ENCODE data around the gene CLOCK.

CLOCK gene

DNA sequence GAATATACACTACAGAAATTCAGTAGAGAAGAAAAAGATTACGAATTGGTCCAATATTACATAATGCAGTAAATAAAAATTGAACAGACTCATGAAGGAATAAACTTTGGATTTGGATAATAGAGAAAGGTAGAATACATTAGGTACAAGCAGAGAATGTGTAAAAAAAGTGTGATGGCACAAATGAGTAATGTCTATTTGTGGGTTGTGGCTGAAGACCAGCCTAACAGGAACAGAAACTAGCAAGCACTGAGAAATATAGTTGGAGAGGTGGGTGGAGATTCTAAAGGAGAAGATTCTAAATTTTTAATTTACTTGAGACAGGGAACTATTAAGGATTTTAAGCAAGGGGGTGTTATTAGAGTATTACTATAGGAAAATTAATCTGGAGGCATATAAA is 15.2 kb upstream of the CLOCK start:
- CTCF ChIA-PET, result no interaction called here
- no peaks in the 10 kb centered on the region for H3K36me3 ChIP-seq (ENCODE audit: control insufficient read depth in 2 of 2, insufficient read depth in 1 of 2, low read length in 2 of 2)
- H3K4me3 ChIP-seq (ENCODE audit: low read depth, low read length), result no peak overlapping the region
- no peaks in the 10 kb centered on the region for H3K4me1 ChIP-seq (ENCODE audit: control insufficient read depth, insufficient read depth, low read length)
- POLR2A ChIA-PET, result no interaction called here
- no peak overlapping the region for H3K27ac ChIP-seq (ENCODE audit: extremely low read depth, low read depth, low read length)
- no peaks in the 10 kb centered on the region for H3K9me3 ChIP-seq (ENCODE audit: control insufficient read depth, insufficient read depth, low read depth, low read length)
- TF ChIP-seq ZNF571 (tag by site-specific recombination; IDR thresholded peaks at IDR 0.05) (no peak), ZNF521 (tag by site-specific recombination; IDR thresholded peaks at IDR 0.05) (no peak), ZNF501 (tag by site-specific recombination; IDR thresholded peaks at IDR 0.05) (no peak), ZFP69B (tag by site-specific recombination; IDR thresholded peaks at IDR 0.05) (no peak), ZNF433 (tag by site-specific recombination; IDR thresholded peaks at IDR 0.05; ENCODE audit: low read depth) (no peak), HOXD13 (CRISPR knock-in tag; IDR thresholded peaks at IDR 0.05; ENCODE audit: borderline replicate concordance) (no peak), ZSCAN16 (tag by site-specific recombination; IDR thresholded peaks at IDR 0.05) (no peak), RBAK (tag by site-specific recombination; IDR thresholded peaks at IDR 0.05) (no peak), ZNF155 (tag by site-specific recombination; IDR thresholded peaks at IDR 0.05) (no peak), ZNF202 (tag by site-specific recombination; IDR thresholded peaks at IDR 0.05; ENCODE audit: borderline replicate concordance) (no peak), TRIM28 (IDR thresholded peaks at IDR 0.05; ENCODE audit: borderline replicate concordance, low read length) (no peak)
- TF ChIP-seq, protein P1, sequence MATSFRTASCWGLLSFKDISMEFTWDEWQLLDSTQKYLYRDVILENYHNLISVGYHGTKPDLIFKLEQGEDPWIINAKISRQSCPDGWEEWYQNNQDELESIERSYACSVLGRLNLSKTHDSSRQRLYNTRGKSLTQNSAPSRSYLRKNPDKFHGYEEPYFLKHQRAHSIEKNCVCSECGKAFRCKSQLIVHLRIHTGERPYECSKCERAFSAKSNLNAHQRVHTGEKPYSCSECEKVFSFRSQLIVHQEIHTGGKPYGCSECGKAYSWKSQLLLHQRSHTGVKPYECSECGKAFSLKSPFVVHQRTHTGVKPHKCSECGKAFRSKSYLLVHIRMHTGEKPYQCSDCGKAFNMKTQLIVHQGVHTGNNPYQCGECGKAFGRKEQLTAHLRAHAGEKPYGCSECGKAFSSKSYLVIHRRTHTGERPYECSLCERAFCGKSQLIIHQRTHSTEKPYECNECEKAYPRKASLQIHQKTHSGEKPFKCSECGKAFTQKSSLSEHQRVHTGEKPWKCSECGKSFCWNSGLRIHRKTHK (tag by site-specific recombination; IDR thresholded peaks at IDR 0.05), result no peak
- TF ChIP-seq, protein P2, sequence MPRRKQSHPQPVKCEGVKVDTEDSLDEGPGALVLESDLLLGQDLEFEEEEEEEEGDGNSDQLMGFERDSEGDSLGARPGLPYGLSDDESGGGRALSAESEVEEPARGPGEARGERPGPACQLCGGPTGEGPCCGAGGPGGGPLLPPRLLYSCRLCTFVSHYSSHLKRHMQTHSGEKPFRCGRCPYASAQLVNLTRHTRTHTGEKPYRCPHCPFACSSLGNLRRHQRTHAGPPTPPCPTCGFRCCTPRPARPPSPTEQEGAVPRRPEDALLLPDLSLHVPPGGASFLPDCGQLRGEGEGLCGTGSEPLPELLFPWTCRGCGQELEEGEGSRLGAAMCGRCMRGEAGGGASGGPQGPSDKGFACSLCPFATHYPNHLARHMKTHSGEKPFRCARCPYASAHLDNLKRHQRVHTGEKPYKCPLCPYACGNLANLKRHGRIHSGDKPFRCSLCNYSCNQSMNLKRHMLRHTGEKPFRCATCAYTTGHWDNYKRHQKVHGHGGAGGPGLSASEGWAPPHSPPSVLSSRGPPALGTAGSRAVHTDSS (tag by site-specific recombination; IDR thresholded peaks at IDR 0.05), result no peak

DNA sequence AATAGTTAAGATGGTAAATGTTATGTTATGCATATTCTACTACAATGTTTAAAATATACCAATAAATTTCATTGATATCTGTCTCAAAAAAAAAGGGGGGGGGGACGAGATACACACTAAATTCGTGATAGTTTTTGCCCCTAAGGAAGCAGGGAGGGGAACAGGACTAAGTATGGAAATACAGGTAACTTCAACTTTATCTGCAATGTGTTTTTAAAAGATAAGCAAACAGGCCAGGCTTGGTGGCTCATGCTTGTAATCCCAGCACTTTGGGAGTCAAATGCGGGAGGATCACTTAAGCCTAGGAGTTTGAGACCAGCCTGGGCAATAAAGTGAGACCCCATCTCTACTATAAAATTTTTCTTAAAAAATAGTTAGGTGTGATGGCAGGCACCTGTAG is 13.4 kb upstream of the CLOCK start:
- Histone ChIP-seq H3K9me3 (ENCODE audit: control insufficient read depth, insufficient read depth, low read depth, low read length) (no peaks in the 10 kb centered on the region), H3K4me3 (ENCODE audit: low read depth, low read length) (no peak overlapping the region), H3K27ac (ENCODE audit: extremely low read depth, low read depth, low read length) (no peak overlapping the region), H3K4me1 (ENCODE audit: control insufficient read depth, insufficient read depth, low read length) (no peaks in the 10 kb centered on the region), H3K36me3 (ENCODE audit: control insufficient read depth in 2 of 2, insufficient read depth in 1 of 2, low read length in 2 of 2) (no peaks in the 10 kb centered on the region)
- TF ChIP-seq ZNF600 (tag by site-specific recombination; IDR thresholded peaks at IDR 0.05), result no peak
- TF ChIP-seq SP7 (tag by site-specific recombination; IDR thresholded peaks at IDR 0.05), result no peak
- no peak for TF ChIP-seq ZBTB48 (tag by site-specific recombination; IDR thresholded peaks at IDR 0.05)
- no peak for TF ChIP-seq KLF1 (tag by site-specific recombination; IDR thresholded peaks at IDR 0.05)
- TF ChIP-seq ZBTB1 (tag by site-specific recombination; IDR thresholded peaks at IDR 0.05), result no peak
- no peak for TF ChIP-seq ZNF530 (tag by site-specific recombination; IDR thresholded peaks at IDR 0.05; ENCODE audit: low read depth)
- TF ChIP-seq ZNF510 (tag by site-specific recombination; IDR thresholded peaks at IDR 0.05; ENCODE audit: insufficient replicate concordance), result no peak
- TF ChIP-seq ZNF366 (tag by site-specific recombination; conservative IDR thresholded peaks at IDR 0.05), result no peak
- no peak for TF ChIP-seq ZNF354C (tag by site-specific recombination; IDR thresholded peaks at IDR 0.05; ENCODE audit: borderline replicate concordance, low read depth)
- TF ChIP-seq ZNF146 (tag by site-specific recombination; IDR thresholded peaks at IDR 0.05), result no peak
- TF ChIP-seq, protein P3, sequence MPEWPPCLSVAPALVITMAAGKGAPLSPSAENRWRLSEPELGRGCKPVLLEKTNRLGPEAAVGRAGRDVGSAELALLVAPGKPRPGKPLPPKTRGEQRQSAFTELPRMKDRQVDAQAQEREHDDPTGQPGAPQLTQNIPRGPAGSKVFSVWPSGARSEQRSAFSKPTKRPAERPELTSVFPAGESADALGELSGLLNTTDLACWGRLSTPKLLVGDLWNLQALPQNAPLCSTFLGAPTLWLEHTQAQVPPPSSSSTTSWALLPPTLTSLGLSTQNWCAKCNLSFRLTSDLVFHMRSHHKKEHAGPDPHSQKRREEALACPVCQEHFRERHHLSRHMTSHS (tag by site-specific recombination; IDR thresholded peaks at IDR 0.05), result no peak
- TF ChIP-seq, protein P4, sequence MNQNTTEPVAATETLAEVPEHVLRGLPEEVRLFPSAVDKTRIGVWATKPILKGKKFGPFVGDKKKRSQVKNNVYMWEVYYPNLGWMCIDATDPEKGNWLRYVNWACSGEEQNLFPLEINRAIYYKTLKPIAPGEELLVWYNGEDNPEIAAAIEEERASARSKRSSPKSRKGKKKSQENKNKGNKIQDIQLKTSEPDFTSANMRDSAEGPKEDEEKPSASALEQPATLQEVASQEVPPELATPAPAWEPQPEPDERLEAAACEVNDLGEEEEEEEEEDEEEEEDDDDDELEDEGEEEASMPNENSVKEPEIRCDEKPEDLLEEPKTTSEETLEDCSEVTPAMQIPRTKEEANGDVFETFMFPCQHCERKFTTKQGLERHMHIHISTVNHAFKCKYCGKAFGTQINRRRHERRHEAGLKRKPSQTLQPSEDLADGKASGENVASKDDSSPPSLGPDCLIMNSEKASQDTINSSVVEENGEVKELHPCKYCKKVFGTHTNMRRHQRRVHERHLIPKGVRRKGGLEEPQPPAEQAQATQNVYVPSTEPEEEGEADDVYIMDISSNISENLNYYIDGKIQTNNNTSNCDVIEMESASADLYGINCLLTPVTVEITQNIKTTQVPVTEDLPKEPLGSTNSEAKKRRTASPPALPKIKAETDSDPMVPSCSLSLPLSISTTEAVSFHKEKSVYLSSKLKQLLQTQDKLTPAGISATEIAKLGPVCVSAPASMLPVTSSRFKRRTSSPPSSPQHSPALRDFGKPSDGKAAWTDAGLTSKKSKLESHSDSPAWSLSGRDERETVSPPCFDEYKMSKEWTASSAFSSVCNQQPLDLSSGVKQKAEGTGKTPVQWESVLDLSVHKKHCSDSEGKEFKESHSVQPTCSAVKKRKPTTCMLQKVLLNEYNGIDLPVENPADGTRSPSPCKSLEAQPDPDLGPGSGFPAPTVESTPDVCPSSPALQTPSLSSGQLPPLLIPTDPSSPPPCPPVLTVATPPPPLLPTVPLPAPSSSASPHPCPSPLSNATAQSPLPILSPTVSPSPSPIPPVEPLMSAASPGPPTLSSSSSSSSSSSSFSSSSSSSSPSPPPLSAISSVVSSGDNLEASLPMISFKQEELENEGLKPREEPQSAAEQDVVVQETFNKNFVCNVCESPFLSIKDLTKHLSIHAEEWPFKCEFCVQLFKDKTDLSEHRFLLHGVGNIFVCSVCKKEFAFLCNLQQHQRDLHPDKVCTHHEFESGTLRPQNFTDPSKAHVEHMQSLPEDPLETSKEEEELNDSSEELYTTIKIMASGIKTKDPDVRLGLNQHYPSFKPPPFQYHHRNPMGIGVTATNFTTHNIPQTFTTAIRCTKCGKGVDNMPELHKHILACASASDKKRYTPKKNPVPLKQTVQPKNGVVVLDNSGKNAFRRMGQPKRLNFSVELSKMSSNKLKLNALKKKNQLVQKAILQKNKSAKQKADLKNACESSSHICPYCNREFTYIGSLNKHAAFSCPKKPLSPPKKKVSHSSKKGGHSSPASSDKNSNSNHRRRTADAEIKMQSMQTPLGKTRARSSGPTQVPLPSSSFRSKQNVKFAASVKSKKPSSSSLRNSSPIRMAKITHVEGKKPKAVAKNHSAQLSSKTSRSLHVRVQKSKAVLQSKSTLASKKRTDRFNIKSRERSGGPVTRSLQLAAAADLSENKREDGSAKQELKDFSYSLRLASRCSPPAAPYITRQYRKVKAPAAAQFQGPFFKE (tag by site-specific recombination; IDR thresholded peaks at IDR 0.05; ENCODE audit: borderline replicate concordance), result no peak
- TF ChIP-seq ZNF324 (tag by site-specific recombination; IDR thresholded peaks at IDR 0.05), result no peak
- TF ChIP-seq ZNF664 (tag by site-specific recombination; IDR thresholded peaks at IDR 0.05), result no peak
- TF ChIP-seq ZNF777 (tag by site-specific recombination; IDR thresholded peaks at IDR 0.05; ENCODE audit: borderline replicate concordance), result no peak
- no peak for TF ChIP-seq ZBTB20 (tag by site-specific recombination; IDR thresholded peaks at IDR 0.05)
- CTCF ChIA-PET, result no interaction called here
- POLR2A ChIA-PET, result no interaction called here

Data from HEK293 (cell line).